GM20431 (cell line): Measurements from ENCODE around the gene SEPTIN10.
"Not testable (repeated sequence)": the region's sequence is repeated elsewhere in the genome, so short reads cannot be mapped to it uniquely, and the experiment has no call there.

Experiments
- in situ Hi-C: fragments of 300-500 bp; cut with MseI, MboI; formaldehyde crosslinking; loops from one replicate; pipeline ENCODE4 v1.15.0; 2020; ENCODE audit warnings: low sequenced_read_pairs; ENCODE audit not compliant: unreplicated experiment

Gene SEPTIN10

GRCh38 chr2:109613922-109614714 lies at the start of gene SEPTIN10, which contains the start of gene SOWAHC:
Gene SEPTIN10 (minus strand): TSS chr2:109613966. CDS start chr2:109613827, 139 bp downstream.
Gene SOWAHC (plus strand): TSS chr2:109614364. CDS start chr2:109614490, 126 bp downstream.
- in situ Hi-C loops, result no loop called here

- in situ Hi-C loops, result no loop called here
Observed at GRCh38 chr2:109662889-109663288, 49.1 kb upstream of the SEPTIN10 start.

DNA sequence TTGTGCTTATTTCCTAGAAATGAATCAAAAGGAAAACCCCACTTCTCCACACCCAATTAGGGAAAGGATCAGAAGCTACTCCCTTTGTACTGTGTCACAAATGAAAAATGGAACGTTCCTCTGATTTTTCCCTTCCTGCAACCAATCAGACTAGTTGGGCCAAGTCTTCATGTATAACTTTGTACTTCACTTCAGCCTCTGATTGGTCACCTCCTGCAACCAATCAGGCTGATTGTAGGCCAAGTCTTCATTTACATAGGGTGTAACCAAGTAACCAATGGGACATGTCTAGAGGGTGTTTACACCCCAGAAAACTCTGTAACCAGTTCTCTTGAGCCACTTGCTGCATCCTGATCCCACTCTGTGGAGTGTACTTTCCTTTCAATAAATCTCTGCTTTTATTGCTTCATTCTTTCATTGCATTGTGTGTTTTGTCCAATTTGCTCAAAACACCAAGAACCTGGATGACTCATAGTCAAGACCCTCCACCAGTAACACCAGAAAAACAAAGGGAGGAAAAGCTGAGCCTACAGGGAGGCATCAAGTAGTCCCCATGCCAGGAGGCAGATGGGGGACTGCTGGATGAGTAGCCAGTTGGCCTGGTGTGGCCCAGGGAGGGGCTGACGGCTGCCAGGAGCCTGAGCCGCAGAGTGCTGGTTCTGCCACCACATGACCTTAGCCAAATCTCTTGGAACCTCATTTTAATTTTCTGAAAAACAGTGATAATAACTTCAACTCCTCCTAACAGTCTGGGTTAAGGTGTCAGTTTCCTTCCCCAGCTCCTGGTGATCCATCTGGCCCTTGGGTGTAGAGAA lies 46.5 kb upstream of the SEPTIN10 start:
- in situ Hi-C loops, result no loop called here

DNA sequence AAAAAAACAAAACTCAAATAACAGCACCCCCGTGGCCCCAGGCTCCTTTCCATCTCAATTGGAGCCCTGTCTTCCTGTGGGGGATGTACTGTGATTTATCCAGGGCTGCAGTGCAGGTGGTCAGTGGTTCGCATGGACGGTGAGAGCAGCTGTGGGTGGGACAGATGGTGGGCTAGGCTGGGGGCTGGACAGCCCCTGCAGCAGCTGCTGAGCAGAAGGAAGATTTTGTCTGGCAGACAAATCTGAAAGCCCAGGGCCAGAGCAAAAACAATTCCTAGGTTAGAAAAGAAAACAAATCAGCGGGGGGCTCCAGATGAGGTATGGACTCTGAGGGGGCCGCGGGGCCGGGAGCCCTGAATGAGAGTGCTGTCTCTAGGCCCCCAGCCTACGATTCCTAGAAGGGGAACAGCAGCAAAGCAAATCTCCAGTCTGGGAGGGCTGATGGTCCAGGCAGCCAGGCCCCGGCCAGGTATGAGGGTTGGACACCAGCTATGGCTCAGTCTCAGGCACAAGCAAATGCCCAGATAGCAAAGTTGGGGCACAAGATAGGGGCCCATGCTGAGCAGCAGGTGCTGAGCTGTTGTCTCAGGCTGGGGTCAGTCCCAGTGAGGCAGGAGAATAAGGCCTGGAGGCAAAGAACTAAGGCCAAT lies 45.8 kb upstream of the SEPTIN10 start:
- in situ Hi-C loops, result no loop called here

DNA sequence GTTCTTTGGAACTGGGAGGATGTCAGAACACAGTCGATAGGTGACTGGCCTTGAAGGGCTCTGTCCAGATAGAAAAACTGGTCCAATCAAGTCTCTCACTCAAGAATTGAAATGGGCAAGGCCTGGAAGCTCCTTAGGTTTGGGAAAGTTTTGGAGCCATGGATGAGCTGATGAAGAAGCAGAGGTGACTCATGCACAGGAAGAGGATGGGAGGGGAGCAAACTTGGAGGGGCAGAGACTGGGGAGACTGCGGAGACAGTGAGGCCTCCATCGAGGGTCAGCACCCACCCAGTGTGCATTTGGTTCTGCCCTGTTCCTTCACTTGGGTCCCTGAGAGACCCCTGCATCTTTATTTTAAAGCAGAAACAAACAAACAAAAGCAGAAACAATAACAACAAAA lies 41.5 kb upstream of the SEPTIN10 start:
- in situ Hi-C loops, result no loop called here

- in situ Hi-C loops, result no loop called here
Observed at GRCh38 chr2:109654326-109655050, 40.7 kb upstream of the SEPTIN10 start.

DNA sequence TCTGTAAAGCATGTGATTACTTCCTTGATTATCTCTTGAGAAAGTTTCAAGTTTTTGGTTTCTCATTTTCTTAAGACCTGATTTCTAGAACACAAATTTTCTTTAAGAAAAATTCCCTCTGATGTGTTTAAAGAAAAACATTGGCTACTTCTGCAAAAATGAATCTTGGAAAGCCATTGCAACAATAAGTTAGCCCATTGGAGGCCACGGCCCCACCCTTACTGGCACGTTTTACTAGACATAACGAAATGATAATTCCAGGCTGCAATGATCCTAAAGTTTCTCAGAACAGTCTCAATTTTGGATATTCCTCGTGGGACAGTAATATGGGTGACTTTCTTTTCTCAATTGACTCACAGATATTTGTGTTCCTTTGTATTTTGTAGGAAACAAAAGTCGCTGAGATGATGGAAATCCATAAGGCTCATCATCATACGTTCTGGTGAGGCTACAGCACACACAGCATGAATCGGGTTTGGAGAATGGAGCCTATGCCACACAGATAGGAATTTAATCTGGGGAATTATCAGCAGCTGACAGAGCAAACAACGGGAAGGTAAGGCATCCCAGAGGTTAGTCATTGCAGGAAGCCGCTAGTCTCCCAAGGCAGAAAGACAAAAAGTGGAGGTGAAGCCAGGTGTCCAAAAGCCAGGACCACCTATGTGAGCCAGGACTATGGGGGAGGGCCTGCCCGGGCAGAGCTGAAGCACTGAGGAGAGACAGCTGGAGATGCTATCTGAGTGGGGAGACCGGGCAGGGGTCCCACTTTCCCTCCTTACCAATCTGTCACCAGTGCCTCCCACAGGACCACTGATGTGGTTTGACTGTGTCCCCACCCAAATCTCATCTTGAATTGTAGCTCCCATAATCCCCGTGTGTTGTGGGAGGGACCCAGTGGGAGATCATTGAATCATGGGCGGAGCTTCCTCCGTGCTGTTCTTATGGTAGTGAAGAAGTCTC lies 36.2 kb upstream of the SEPTIN10 start:
- in situ Hi-C loops, result no loop called here

- in situ Hi-C loops, result no loop called here
Observed at GRCh38 chr2:109648041-109648527, 34.3 kb upstream of the SEPTIN10 start.

GRCh38 chr2:109647636-109648035 lies 33.9 kb upstream of the SEPTIN10 start:
- in situ Hi-C loops, result no loop called here

DNA sequence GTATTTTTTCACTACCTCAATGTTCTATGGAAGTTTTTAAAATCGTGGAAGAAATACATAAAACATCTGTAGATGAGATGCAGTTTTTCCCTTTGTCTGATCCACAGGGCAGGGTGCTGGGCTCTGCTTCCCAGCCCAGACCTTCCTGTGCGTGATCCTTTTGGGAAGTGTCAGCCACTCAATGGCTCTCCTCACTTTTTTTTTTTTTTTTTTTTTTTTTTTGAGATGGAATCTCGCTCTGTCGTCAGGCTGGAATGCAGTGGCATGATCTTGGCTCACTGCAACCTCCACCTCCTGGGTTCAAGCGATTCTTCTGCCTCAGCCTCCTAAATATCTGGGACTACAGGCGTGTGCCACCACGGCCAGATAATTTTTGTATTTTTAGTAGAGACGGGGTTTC lies 33.2 kb upstream of the SEPTIN10 start:
- in situ Hi-C loops, result no loop called here

DNA sequence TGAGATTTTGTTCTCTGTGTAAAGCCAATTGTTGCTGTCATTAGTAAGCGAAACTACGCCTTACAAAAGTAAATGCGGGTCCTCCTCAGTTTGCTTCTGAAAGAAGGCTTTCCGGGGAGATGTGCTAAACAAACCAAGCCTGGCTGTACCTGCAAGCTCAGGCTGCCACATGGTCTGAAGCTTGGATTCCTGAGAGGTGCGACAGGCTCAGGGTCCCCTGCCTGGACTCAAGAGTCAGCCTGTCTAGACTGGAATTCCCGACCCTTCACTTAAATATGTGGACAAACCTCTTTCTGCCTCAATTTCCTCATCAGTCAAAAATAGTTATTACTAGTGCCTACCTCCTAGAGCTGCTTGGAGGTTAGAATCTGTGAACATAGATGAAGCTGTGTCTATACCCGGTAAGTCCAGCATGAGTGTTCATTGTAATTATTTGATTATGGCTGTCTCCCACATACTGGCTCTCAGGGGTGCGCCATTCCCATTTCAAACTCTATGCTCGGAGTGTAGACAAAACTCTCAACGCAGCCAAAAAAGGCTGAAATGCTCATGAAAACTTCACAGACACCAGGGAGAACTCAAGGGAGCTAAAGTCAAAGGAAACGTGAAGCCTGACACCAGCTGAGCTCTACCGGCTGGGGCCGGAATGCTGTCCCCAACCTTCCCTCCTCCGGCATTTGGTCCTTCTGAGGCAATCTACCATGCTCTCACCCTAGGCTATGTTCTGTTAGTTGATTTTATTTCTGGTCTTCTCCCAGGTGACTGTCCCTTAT lies 31.8 kb upstream of the SEPTIN10 start:
- in situ Hi-C loops, result no loop called here

DNA sequence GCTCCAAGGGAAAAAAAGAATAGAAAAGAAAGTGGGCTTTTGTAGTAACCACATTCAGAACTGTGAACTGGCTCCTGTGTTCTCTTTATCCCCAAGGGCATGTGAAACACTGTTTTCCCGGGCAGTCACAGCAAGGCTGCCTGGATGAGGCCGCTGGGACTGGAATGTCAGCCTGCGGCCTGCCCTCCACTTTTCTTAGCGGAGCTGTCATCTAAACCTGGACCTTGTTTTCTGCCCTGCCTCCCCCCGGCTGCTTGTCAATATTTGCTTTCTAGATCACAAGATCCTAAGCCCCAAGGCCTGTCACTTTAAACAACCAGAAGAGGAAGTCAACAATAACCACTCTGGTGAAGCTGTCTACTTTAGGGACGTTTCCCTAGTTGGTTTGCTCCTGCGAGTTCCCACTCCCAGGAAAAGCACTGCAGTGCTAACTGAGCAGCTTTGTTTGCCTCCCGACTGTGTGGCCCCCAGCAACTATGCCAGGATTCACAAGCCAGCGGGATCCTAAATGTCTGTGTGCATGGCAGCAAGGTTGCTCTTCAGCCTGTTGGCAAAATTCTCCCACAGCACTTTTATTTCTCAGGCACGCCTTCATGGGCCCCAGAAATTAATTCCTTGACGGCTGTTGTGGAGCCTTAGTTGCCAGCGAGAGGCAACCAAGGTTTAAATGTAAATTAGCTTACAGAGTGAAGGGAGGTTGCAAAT lies 31.0 kb upstream of the SEPTIN10 start:
- in situ Hi-C loops, result no loop called here

- in situ Hi-C loops, result not testable (repeated sequence)
Observed at GRCh38 chr2:109640000-109640399, 26.2 kb upstream of the SEPTIN10 start.

DNA sequence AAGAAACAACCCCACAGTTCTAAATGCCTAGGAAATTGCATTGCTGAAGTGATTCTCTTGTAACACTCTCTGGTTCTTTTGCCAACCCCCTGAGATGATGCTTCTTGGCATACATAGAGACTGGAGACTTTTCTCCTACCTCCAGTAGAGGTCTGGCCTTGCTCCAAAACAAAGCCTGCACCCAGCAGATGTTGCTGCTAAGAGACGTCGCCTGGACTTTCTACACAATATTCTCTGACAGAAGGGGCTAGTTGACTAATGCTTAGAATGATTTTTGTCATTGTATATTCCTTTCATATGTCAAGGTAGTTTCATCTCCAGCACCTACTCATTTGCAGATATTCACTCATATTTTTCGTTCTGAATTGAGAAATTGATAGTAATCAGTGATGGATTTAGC lies 25.0 kb upstream of the SEPTIN10 start:
- in situ Hi-C loops, result no loop called here

DNA sequence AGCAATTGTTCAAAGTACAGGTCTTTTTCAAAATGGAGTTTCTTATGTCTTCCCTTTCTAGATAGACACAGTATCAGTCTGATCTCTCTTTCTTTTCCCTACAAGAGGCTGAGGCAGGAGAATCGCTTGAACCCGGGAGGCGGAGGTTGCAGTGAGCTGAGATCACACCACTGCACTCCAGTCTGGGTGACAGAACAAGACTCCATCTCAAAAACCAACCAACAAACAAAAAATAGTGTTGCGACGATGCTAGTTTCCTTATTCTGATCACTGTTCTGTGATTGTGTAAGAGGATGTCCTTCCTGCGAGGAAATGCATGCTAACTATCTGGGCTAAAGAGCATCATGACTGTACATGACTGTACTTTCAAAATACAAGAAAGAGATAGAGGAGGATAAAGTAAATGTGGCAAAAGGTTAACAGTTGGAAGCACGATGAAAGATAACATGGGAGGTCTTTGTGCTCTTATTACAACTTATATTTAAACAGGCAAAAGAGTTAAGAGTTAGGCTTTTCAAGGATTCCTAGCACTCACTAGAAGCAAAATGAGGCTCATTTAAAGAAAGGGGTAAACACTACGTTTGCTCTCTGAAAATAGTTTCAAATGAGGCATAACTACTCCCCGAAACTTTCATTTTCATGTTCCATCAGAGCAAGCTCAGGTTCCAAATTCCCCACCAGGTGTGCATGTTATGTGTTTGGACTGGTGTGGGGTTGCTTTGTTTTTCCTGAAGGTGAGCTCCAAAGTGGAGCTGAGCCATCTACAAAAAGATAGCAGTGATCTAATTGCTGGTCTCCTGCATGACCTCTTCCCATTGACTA lies 24.2 kb upstream of the SEPTIN10 start:
- in situ Hi-C loops, result no loop called here

GRCh38 chr2:109636317-109636716 lies 22.6 kb upstream of the SEPTIN10 start:
- in situ Hi-C loops, result no loop called here
